Activated CD4-positive, alpha-beta T cell treated with anti-CD3 and anti-CD28 coated beads for 24 hours (primary cell): ENCODE results near the gene UBR4.

Source experiments
- DNase-seq, 2 donors: peaks; one replicate each; pipeline ENCODE4 v3.0.0-alpha.2; 2020; ENCODE audit warnings: low read depth in 2 of 2

The UBR4 gene

GRCh38 chr1:19057182-19057779, 152.8 kb downstream of the UBR4 start:
- no peak for DNase-seq

- no peak for DNase-seq
Observed at GRCh38 chr1:19055701-19056100, 154.4 kb downstream of the UBR4 start.

- no peak for DNase-seq
Observed at GRCh38 chr1:19055001-19055400, 155.1 kb downstream of the UBR4 start.

- no peak for DNase-seq
Observed at GRCh38 chr1:19054216-19054615, 155.8 kb downstream of the UBR4 start.

GRCh38 chr1:19053486-19053885, 156.6 kb downstream of the UBR4 start:
- no peak for DNase-seq

GRCh38 chr1:19049798-19050197, 160.3 kb downstream of the UBR4 start:
- no peak for DNase-seq

- no peak for DNase-seq
Observed at GRCh38 chr1:19049128-19049768, 160.8 kb downstream of the UBR4 start.

GRCh38 chr1:19046972-19047731, 162.9 kb downstream of the UBR4 start:
- no peak for DNase-seq

- DNase-seq = no peak
Observed at GRCh38 chr1:19045898-19046880, 163.9 kb downstream of the UBR4 start.

GRCh38 chr1:19044975-19045831, 164.9 kb downstream of the UBR4 start:
- no peak for DNase-seq

- DNase-seq = no peak
Observed at GRCh38 chr1:19044471-19044870, 165.6 kb downstream of the UBR4 start.

- no peak for DNase-seq
Observed at GRCh38 chr1:19043579-19044443, 166.3 kb downstream of the UBR4 start.

GRCh38 chr1:19042675-19043578, 167.1 kb downstream of the UBR4 start:
- DNase-seq = peak in 1 of 2 donors; percentile 9

GRCh38 chr1:19040010-19040680, 169.9 kb downstream of the UBR4 start:
- DNase-seq = no peak

GRCh38 chr1:19038732-19039131, 171.3 kb downstream of the UBR4 start:
- no peak for DNase-seq

- no peak for DNase-seq
Observed at GRCh38 chr1:19038096-19038495, 172.0 kb downstream of the UBR4 start.

GRCh38 chr1:19037659-19038058, 172.4 kb downstream of the UBR4 start:
- DNase-seq = no peak
